Ovary (tissue), 9 donors: ENCODE data around the gene SLC36A3. TPM values are rescaled to one million over a fixed set of nuclear protein-coding genes. Genes with fewer than 3 reads are reported as not detected.
"Not testable (repeated sequence)": the region's sequence is repeated elsewhere in the genome, so short reads cannot be mapped to it uniquely, and the experiment has no call there.

ENCODE experiments used
- DNase-seq, 5 donors: peaks; one replicate each; pipeline ENCODE4 v3.0.0-alpha.2; 2019 to 2020
- H3K27ac ChIP-seq, 2 donors: fragments of 200-600 bp; one replicate each; pipeline versions ENCODE4 v1.5.1 to v1.8.0; 2019 to 2022
- H3K27me3 ChIP-seq: fragments of 200-600 bp; one replicate; pipeline ENCODE4 v1.8.0; 2022
- H3K36me3 ChIP-seq: fragments of 200-600 bp; sonication (generic); one replicate; pipeline ENCODE4 v1.5.1; 2019
- H3K4me1 ChIP-seq: one replicate; pipeline ENCODE4 v1.8.1; 2013; ENCODE audit warnings: mild to moderate bottlenecking, moderate library complexity; ENCODE audit not compliant: insufficient read depth
- H3K4me3 ChIP-seq: fragments of 200-600 bp; sonication (generic); one replicate; pipeline ENCODE4 v1.5.1; 2017
- H3K9me3 ChIP-seq, 2 donors: fragments of 200-600 bp in 1 of 2; sonication (generic) in 1 of 2; one replicate each; pipeline versions ENCODE4 v1.5.1 to v1.8.1; 2013 to 2019; ENCODE audit warnings: mild to moderate bottlenecking in 1 of 2, moderate library complexity in 1 of 2
- CTCF ChIP-seq, 3 donors: fragments of 450-650 bp in 2 of 3; fragments of 200-600 bp in 1 of 3; IDR thresholded peaks; one replicate each; pipeline versions ENCODE4 v1.5.1 to v1.8.0; 2016 to 2022; ENCODE audit warnings: antibody characterized with exemption in 3 of 3, mild to moderate bottlenecking in 1 of 3
- EP300 ChIP-seq: sonication (generic); formaldehyde crosslinking; IDR thresholded peaks from one replicate; pipeline ENCODE4 v1.6.1; 2017; ENCODE audit warnings: antibody characterized with exemption
- POLR2A ChIP-seq: fragments of 450-650 bp; IDR thresholded peaks from one replicate; pipeline ENCODE4 v1.6.1; 2017; ENCODE audit warnings: antibody characterized with exemption, mild to moderate bottlenecking, moderate library complexity
- WGBS, 3 donors: extraction: QIAGEN DNeasy Blood & Tissue Kit in 1 of 3; methylation state at CpG; one replicate each; pipeline versions ENCODE4 v1.1.5 to v1.1.7; 2013 to 2017; 5-methylcytosine and 5-hydroxymethylcytosine counted together
- intact Hi-C, 4 donors: fragments of 100-400 bp; cut with DNase I; formaldehyde crosslinking; loops; one replicate each; pipeline versions ENCODE4 v1.11.0 to v1.15.1; 2022 to 2023
- polyA plus RNA-seq, 2 donors: library from polyadenylated mRNA; stranded (reverse); fragments of 200-250 nt in 1 of 2; fragments of 350-450 nt in 1 of 2; fragmentation: Illumina TruSeq in 1 of 2; extraction: RNeasy Lipid Tissue Mini Kit (QIAGEN cat#74804) in 1 of 2; gene quantifications; one replicate each; pipeline ENCODE4 v1.2.3, GENCODE V29; 2013 to 2014
- total RNA-seq, 7 donors: library from RNA; depleted of rRNA in 2 of 7; stranded (reverse); fragments of >200 nt in 2 of 7; fragmentation: NEBNext Ultra II Directional in 3 of 7; extraction: Animal tissue kit (Norgen Biotek cat#: 25700) in 3 of 7; gene quantifications; one replicate each; pipeline versions ENCODE4 v1.1.0 to v1.2.4, GENCODE V29; 2016 to 2023
- donor health status: DM: no; HTN: no; CAD: no; lungs with moderate emphysema.
- donor health status: DM: no; HTN: no; CAD: no.
- donor health status: Bipolar disorder and iron deficiency.
- donor health status: DM: yes; HTN: yes; CAD: no.
- donor health status: DM: no; HTN: no; CAD: no.
- donor health status: DM: yes; HTN: yes; CAD: no.

The SLC36A3 gene
- total and polyA plus RNA-seq, 9 donors = not detected

- Histone ChIP-seq H3K27ac (no peak overlapping the region), H3K4me3 (no peak overlapping the region), H3K4me1 (no peaks in the 10 kb centered on the region), H3K9me3 (no peaks in the 10 kb centered on the region), H3K36me3 (no peaks in the 10 kb centered on the region), H3K27me3 (no peaks in the 10 kb centered on the region)
- 92 to 95% (median 94%) methylated on average over 3 of the region's 3 CpGs for whole genome bisulfite sequencing, 3 donors
- DNase-seq = no peak
- intact Hi-C loops = no loop called here
- TF ChIP-seq EP300 (no peak), POLR2A (no peak), CTCF (IDR thresholded peaks at IDR 0.05) (no peak)
Observed at GRCh38 chr5:151244206-151244605, 59.4 kb downstream of the SLC36A3 start.

DNA sequence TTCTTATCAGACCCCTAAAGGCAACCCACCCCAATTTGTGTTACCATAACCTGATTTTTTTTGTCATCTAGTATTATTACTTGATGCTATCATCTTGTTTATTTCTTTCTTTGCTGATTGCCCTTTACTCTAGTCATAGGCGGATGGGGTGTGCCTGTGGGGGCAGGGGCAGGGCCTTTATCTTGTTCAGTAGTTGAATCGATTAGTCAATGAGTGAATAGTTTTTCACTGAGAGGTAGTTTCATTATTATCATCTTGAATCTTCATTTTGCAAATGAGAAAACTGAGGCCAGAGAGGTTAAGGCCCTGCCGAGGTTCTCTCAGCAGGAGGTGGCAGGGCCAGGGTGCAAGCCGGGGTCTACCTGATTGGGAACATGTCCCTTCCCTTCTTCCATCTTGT, 60.0 kb downstream of the SLC36A3 start:
- no peak for DNase-seq
- Histone ChIP-seq H3K27ac (no peak overlapping the region), H3K4me3 (no peak overlapping the region), H3K27me3 (no peaks in the 10 kb centered on the region), H3K4me1 (no peaks in the 10 kb centered on the region), H3K36me3 (no peaks in the 10 kb centered on the region), H3K9me3 (no peaks in the 10 kb centered on the region)
- WGBS, 3 donors = 90 to 95% (median 90%) methylated on average over 4 of the region's 4 CpGs
- TF ChIP-seq EP300 = no peak
- intact Hi-C loops = no loop called here

- Histone ChIP-seq H3K9me3 (no peaks in the 10 kb centered on the region), H3K27ac (no peak overlapping the region), H3K4me1 (peaks cover 1% of the 10 kb centered on the region), H3K4me3 (no peak overlapping the region), H3K36me3 (no peaks in the 10 kb centered on the region), H3K27me3 (no peaks in the 10 kb centered on the region)
- TF ChIP-seq CTCF (IDR thresholded peaks at IDR 0.05) = no peak
- TF ChIP-seq EP300 = no peak
- TF ChIP-seq POLR2A = no peak
- 82 to 93% (median 89%) methylated on average over 4 of the region's 4 CpGs for WGBS, 3 donors
- DNase-seq = no peak
- intact Hi-C loops = no loop called here
Observed at GRCh38 chr5:151243127-151243526, 60.4 kb downstream of the SLC36A3 start.

DNA sequence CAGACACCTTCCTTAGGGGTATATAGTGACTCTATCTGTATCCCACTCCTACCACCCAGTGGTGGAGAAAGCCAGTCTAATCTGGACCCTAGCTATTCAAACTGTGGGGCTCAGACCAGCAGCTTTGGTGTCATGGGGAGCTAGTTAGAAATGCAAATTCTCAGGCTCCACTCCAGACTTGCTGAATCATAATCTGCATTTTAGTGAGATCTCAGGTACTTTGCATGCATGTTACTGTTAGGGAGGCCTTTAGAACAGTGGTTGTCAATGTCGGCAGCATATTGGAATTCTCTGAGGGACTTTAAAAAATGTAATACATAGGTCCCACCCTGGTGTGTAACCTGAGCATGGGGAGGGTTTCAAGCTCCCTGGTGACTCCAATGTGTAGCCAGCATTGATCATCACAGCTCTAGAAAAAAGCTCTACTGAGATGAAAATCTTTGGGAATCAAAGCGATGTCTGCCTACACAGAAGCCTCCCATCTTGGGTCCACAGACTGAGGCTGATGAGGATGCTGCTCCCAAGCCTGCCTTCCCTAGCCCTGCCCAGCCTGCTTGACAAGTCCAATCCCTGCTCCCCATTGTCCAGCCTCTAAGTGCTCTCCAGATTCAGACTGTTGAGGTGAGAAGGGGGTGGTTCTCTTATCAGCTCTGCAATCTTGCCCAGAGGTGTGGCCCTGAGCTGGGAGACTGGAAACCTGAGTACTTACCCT, 62.5 kb downstream of the SLC36A3 start:
- H3K36me3 ChIP-seq = no peaks in the 10 kb centered on the region
- no peak for DNase-seq
- H3K27me3 ChIP-seq = no peaks in the 10 kb centered on the region
- 80 to 92% (median 90%) methylated on average over 2 of the region's 2 CpGs for WGBS, 3 donors
- peaks cover 3% of the 10 kb centered on the region for H3K4me1 ChIP-seq
- TF ChIP-seq CTCF (IDR thresholded peaks at IDR 0.05) (no peak), POLR2A (no peak), EP300 (no peak)
- intact Hi-C loops = no loop called here
- no peaks in the 10 kb centered on the region for H3K9me3 ChIP-seq
- H3K27ac ChIP-seq = no peak overlapping the region
- no peak overlapping the region for H3K4me3 ChIP-seq

DNA sequence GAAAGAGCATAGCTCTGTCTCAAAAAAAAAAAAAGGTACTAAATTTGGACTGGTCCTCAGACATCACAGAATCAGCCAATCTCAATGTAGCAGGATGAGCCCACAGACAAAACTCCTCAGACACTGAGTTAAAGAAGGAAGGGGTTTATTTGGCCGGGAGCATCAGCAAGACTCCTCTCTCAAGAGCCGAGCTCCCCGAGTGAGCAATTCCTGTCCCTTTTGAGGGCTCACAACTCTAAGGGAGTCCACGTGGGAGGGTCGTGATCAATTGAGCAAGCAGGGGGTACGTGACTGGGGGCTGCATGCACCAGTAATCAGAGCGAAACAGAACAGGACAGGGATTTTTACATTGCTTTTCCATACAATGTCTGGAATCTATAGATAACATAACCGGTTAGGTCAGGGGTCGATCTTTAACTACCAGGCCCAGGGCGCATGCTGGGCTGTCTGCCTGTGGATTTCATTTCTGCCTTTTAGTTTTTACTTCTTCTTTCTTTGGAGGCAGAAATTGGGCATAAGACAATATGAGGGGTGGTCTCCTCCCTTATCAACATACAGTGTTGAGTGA, 63.2 kb downstream of the SLC36A3 start:
- H3K4me1 ChIP-seq, intact Hi-C loops, H3K9me3 ChIP-seq, H3K36me3 ChIP-seq, H3K27ac ChIP-seq, DNase-seq, H3K27me3 ChIP-seq, H3K4me3 ChIP-seq: not testable (repeated sequence)
- WGBS, 3 donors = 88 to 91% (median 89%) methylated on average over 10 of the region's 10 CpGs
